Measurements from ENCODE around the gene TRPV4.
"Not testable (repeated sequence)": the region's sequence is repeated elsewhere in the genome, so short reads cannot be mapped to it uniquely, and the experiment has no call there.

TRPV4 gene

DNA sequence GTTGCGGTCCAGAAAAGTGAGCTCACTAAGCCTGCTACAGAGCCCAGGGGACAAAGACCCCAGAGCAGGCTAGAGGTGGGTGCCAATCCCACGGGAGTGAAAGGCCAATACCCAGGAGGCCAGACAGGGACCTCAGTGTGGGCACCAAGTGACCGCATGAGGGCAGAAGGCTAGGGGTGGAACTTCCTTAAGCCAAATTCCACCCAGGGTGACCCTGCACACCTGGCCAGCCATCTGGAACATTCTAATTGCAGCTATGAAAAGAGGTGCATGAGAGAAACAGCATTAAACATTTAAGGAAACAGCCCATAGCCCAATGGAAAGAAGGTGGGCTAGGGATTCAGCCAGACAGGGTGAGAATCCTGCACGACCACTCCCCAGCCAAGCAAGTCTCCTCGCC, 27.8 kb upstream of the TRPV4 start:
- DNase-seq (ENCODE audit: low read depth): no peak

GRCh38 chr12:109858764-109859163, 25.6 kb upstream of the TRPV4 start:
- DNase-seq (ENCODE audit: low read depth): no peak

- no peak for DNase-seq (ENCODE audit: low read depth)
Observed at GRCh38 chr12:109857715-109858114, 24.5 kb upstream of the TRPV4 start.

DNA sequence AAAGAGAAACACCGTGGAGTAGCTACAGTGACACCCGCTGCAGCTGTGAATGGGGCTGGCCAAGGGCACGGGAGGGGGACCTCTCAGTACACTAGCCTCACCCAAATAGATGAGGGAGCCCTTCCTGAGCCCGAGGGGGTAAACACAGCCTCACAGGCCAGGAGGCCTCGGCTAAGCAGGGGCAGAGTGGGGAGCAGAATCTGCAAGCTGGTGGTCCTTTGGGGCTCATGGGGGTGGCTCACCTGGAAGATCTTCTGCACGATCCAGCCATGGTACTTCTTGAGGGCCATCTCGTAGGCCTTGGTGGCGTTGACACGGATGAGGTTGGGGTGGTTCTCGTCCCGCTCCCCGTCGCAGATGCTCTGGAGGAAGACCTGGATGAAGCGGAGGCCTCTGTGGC, 22.2 kb upstream of the TRPV4 start:
- DNase-seq (ENCODE audit: low read depth): no peak

DNA sequence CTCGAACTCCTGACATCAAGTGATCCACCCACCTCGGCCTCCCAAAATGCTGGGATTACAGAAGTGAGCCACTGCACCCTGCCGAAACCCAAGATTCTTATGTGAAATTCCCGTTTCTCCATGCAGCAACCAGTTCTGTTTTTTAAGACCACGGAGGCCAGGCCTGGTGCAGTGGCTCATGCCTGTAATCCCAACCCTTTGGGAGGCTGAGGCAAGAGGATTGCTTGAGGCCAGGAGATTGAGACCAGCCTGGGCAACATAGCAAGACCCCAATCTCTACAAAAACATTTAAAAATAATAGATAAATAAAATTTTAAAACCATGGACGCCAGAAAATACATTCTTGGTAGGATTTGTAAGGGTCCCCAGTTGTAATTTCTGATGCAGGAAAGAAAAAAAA, 17.3 kb upstream of the TRPV4 start:
- DNase-seq (ENCODE audit: low read depth): not testable (repeated sequence)

GRCh38 chr12:109847142-109847735, 14.0 kb upstream of the TRPV4 start:
- no peak for DNase-seq (ENCODE audit: low read depth)

- DNase-seq (ENCODE audit: low read depth): no peak
Observed at GRCh38 chr12:109845824-109846205, 12.6 kb upstream of the TRPV4 start.

- no peak for DNase-seq (ENCODE audit: low read depth)
Observed at GRCh38 chr12:109844983-109845823, 12.0 kb upstream of the TRPV4 start.

GRCh38 chr12:109844091-109844490, 10.9 kb upstream of the TRPV4 start:
- no peak for DNase-seq (ENCODE audit: low read depth)

DNA sequence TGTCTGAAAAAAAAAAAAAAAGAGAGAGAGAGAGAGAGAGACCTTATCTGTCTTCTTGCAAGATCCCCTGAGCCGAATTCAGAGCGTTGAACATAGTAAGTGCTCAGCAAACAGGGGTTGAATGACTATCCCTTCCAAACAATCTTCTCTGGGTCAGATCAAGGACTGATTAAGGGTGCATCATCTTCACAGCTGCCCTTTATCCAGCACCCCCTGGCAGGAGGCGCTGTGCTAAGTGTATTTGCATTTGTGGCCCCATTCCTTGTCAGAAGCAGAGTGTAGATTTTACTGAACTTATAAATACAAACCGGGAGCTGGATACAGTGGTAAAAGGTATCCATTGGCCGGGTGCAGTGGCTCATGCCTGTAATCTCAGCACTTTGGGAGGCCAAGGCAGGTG, 8.8 kb upstream of the TRPV4 start:
- no peak for DNase-seq (ENCODE audit: low read depth)

DNA sequence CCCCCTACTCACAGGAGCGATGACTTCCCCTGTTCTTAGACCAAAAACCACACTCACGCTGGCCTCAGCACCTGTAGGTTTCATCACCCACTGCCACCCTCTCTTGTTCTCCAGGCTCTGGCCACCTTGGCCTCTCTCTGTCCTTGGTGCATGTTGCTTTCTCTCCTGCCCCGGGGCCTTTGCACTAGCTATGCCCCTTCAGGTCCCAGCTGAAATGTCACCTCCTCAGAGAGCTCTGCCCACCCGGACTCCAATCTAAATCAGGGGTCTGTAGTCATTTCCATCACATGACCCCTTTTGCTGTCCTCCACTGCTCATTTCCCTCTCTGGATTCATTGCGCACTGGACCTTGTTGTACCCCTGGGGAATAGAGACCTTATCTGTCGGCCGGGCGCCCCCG, 8.2 kb upstream of the TRPV4 start:
- DNase-seq (ENCODE audit: low read depth): no peak

DNA sequence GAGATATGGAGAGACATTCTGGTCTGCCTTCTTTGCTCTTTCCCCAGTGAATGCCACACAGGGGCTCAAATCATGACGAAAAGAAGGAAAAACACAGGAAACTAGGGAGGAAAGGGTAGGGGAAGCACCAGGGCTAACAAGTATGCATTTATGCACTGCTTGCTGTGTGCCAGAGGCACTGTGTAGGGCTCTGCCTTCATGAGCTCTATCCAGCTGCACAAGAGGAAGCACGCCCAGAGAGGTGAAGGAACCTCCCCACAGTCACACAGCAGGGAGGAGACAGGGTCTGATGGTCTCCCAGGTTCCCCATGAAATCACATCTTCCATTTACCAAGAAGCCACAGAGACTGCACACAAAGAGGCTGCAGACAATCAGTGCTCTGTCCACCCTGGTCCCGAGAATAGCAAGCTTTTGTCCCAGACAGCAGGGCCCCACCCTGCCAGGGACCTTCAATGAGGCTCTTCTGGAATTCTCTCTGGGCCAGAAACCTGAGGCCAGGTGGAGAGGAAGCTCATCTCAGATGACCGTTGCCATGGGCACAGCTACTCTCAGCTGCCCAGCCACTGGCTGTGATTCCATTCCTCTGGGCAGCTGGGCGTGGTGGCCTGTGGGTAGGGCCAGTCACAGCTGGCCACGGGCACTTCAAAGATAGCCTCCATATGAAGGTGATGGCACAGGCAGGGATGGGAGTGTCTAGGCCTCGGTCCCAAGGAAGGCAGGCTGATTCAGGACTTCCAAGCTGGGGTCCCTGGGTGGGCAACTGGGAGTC, 7.3 kb upstream of the TRPV4 start:
- DNase-seq (ENCODE audit: low read depth): no peak

GRCh38 chr12:109839444-109839843, 6.2 kb upstream of the TRPV4 start:
- no peak for DNase-seq (ENCODE audit: low read depth)

DNA sequence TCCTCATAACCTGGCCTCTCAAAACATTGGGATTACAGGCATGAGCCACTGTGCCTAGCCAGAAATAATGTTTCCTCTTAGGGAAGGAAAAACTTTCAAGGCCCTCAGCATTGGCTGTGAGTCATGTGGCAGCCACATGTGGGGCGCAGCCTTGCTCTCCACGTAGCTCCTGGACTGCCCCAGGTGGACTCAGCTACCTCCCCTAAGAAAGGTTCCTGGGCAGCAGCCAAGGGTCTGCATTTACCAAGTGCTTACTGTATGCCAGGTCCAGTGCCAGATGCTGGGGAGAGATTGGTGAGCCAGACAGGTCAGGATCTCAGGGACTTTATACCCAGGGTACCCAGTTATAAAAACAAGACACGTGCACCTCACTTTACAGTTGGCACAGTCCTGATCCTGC, 3.7 kb upstream of the TRPV4 start:
- DNase-seq (ENCODE audit: low read depth): no peak

DNA sequence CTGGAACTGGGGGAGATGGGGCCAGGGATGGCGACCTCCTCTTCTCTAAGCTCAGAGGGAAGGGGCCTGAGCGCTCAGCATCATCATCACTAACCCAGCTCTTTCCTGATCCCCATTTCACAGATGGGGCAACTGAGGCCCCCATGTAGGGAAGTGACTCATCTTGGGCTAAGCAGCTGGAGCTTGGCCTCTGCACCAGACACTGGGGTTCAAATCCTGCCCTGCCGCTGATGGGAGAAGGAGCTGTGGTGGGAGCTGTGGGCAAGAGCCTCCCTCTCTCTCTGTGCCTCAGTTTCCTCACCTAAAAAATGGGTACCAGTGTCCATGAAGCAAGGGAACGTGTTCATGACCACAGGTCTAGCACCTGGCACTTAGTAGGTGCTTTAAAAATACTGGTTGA, 2.6 kb upstream of the TRPV4 start:
- no peak for DNase-seq (ENCODE audit: low read depth)

DNA sequence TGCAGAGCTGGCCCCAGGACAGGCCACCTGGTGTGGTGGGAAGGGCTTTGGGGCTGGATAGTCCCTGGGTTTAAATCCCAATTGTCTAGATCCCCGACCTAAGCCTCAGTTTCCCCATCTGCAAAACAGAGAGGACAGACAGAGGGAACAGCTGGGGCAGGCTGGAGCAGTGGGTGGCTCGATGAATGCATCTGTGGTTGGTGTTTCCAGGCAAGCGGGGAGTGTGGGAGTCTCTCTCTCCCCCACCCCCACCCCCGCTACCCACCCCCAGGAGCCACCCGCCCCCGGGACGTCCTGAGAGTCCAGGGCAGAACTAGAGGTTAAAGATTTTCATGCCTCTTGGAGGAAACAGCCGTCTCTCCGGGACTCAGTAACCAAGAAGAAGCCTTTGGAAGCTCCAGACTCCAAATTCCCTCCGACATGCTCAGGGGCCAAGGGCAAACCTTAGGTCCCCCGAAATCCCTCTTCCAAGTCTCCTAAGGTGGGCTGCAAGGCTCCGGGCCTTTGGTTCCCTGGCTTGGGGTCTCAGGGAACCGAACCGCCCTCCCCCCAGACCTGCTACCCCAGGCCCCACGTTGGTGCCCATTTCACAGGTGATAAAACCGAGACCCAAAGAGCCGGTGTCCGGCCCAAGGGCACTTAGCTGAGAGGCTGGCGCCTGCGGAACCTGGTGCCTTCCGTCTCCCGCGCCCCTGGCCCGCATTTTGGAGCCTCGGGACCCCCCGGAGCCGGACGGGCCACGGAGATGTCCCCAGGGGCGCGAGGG, 474 bp downstream of the TRPV4 start:
- no peak for DNase-seq (ENCODE audit: low read depth)

DNA sequence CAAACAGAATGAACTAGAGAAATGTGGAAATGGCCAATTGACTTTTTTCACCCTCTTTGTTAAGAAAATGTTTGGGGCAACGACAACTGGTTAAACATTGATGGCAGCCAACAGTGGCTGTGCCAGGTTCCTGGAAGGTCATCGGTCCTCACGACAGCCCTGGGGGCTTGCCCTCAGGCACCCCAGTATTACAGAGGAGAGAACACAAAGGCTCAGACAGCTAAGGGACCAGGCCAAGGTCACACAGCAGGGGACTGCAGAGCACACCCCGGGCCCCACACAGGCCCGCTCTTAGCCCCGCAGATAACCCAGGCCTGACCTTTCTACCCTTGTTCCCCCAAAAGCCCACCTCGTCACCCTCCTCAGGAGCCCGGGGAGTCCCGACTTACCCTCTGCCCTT, 1.3 kb downstream of the TRPV4 start:
- no peak for DNase-seq (ENCODE audit: low read depth)

DNA sequence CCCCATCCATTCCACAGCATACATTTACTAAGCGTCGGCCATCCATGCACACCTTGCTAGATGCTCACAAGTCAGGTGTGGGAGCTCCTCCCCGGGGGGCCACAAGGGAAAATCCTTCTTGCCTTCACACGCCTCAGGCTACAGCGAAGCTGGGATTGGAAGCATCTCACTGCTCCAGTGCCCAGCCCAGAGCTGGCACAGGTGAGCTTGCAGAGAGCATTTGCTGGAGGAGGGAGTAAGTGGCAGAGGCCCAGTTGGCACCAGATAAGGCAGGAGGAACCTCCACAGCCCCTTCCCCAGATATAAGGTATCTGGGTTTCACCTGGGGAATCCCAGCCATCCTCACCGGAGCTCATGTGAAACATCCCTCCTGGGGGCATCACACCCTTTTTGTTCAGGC, 1.8 kb downstream of the TRPV4 start:
- no peak for DNase-seq (ENCODE audit: low read depth)

DNA sequence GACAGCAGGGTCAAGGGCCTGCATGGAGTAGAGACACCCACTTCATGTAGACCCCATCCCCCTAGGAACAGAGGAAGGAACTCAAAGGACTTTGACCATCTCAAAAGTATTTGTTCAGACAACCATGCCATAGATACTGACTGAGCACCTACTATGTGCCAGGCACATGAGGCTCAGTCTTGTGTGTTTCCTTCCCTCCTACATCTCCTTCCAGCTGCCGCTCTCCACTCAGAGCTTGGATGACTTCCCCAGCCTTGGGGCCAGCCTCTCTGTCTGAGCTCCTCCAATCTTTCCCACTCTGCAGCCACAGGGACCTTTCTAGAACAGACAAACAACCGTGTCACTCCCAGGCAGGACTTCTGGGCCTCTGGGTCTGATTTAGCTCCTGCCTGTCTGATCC, 2.5 kb downstream of the TRPV4 start:
- no peak for DNase-seq (ENCODE audit: low read depth)

DNA sequence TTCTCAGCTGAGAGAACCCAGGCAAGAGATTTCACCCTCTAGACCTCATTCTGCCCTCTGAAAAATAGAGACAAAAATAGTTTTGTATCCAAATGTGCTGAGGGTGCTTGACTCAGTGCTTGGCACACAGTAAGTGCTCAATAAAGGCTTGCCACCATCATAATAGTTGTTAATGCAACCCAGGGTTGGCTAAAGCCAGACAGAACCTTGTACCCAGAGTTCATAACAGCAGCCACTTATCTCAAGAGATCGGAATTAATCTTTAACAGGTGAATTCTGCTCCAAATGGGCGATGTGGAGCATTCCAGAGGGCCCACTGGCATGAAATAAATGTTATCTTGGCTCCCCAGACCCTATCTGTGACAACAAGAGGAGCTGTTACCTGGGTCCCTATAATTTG, 2.9 kb downstream of the TRPV4 start:
- DNase-seq (ENCODE audit: low read depth): no peak

DNA sequence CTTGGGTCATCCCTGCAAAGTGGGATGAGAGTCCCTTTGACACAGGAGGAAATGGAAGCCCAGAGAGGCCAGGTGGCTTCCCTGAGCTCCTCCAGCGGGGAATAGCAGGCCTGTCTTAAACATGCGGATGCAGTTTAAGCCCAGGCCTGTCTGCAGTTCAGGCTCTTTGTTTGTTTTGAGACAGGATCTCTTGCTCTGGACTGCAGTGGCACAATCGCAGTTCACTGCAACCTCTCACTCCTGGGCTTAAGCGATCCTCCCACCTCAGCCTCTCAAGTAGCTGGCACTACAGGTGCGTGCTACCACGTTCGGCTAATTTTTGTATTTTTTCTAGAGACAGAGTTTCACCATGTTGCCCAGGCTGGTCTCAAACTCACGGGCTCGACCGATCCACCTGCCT, 3.5 kb downstream of the TRPV4 start:
- DNase-seq (ENCODE audit: low read depth): no peak

GRCh38 chr12:109828754-109829511, 4.3 kb downstream of the TRPV4 start:
- DNase-seq (ENCODE audit: low read depth): no peak
